Mononuclear cell (primary cell): ENCODE results near the gene CSH1. TPM values are rescaled to one million over a fixed set of nuclear protein-coding genes. Genes with fewer than 3 reads are reported as not detected.
"Not testable (repeated sequence)": the region's sequence is repeated elsewhere in the genome, so short reads cannot be mapped to it uniquely, and the experiment has no call there.

Experiments used
- H3K27me3 ChIP-seq: 2 replicates; pipeline ENCODE4 v1.6.0; 2011; ENCODE audit warnings: low read length, control low read depth; ENCODE audit not compliant: insufficient read depth
- H3K4me1 ChIP-seq: 2 replicates; pipeline ENCODE4 v1.5.1; 2011; ENCODE audit warnings: mild to moderate bottlenecking, low read length, control low read depth; ENCODE audit not compliant: insufficient read depth
- H3K4me3 ChIP-seq: 2 replicates; pipeline ENCODE4 v1.5.1; 2011; ENCODE audit warnings: mild to moderate bottlenecking, low read length, moderate library complexity
- H3K9me3 ChIP-seq: 2 replicates; pipeline ENCODE4 v1.5.1; 2011; ENCODE audit warnings: low read depth, mild to moderate bottlenecking, control low read depth, low read length
- total RNA-seq: library from RNA; depleted of rRNA; stranded (reverse); fragments of >200 nt; gene quantifications from one replicate; pipeline ENCODE4 v1.2.3, GENCODE V29; 2012

CSH1 gene
- total RNA-seq, 1 donor: not detected

DNA sequence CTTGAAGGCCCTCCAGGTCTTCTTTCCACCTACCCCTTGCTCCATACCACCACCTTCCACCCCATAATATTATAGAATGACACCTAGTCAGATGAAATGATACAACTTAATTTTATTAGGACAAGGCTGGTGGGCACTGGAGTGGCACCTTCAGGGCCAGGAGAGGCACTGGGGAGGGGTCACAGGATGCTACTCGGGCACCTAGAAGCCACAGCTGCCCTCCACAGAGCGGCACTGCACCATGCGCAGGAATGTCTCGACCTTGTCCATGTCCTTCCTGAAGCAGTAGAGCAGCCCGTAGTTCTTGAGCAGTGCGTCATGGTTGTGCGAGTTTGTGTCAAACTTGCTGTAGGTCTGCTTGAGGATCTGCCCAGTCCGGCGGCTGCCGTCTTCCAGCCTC lies 1.6 kb downstream of the CSH1 start:
- not testable (repeated sequence) for H3K4me3 ChIP-seq, H3K4me1 ChIP-seq, H3K9me3 ChIP-seq, H3K27me3 ChIP-seq

DNA sequence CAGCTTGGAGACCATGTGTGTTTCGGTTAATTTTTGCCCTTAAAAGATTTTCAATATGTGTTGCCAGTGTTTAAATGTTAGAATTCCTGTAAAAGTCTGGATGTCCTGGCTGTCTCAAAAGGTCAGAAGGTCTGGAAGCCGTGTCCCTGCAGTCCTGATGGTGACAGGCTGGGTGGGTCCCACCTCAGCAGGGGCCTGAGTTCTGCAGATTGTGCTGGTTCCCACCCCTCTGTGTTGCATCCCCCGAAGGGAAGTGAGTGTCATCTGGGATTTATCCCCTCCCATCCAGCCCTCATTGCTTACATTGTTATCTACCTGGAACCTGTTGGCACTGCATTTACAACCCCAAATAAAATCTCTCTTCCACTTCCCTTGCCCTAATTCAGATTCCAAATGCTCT lies 2.4 kb downstream of the CSH1 start:
- H3K9me3 ChIP-seq, H3K4me1 ChIP-seq, H3K4me3 ChIP-seq, H3K27me3 ChIP-seq: not testable (repeated sequence)

DNA sequence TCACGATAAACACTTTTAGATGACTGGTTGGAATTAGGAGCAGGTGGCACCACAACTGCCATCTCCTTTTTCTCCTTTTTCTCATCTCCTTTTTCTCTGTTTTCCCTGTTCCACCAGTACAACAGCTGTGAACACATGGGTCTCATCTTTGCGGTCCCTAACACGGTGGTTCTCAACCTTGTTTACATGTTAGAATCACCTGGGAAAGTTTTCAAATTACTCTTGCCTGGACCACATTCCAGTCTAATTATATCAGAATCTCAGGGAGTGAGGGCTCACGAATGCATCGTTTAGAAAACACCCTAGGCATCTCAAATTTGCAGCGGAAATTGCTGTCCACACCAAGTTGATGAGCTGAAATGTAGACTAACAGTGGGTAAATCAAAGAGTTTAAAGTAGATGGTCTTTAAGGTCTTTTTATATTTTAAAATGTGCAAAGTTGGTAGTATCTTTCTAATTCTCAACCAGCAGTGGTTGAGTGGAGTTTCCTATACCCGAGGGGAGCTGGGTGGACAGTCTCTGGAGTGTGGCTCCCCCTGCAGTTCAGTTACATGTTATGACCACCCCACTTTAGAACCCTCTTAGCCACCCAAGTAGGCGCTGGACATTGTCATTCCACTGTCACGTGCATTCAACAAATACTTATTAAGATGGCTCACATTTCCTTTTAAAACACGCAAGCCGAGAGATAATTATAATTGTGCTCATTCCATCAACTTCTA lies 3.9 kb downstream of the CSH1 start:
- H3K9me3 ChIP-seq, H3K4me1 ChIP-seq, H3K27me3 ChIP-seq, H3K4me3 ChIP-seq: not testable (repeated sequence)

DNA sequence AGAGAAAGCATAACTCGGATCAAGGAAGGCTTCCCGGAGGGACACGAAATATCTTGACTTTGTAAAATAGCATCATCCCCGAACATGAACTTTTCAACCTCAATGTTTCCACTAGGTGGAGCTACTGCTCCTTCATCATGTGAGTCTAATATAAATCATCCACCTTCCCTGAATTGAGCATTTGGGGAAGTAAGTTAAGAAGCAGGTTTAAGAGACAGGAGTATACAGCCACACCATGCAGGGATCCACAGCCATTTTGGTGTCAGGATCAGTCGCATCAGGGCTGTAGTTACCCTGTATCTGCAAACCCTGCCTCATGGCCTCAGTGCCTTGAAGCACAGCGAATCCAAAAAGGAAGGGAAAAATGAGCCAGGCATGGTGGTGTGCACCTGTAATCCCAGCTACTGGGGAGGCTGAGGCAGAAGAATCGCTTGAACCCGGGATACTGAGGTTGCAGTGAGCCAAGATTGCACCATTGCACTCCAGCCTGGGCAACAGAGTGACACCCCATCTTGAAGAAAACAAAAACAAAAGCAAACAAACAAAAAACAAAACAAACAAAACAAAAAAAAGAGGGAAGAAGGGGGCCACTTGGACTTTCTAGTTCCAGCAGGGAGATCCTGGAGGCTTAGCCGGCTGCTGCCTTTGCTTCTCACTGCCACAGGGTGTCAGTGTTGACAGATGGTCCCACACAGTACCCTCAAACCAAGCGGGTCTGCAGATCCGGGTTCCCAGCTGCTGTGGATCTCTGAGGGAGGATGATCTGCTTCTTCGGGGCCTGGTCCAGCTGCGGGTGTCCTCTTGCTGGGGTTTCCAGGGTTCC lies 7.1 kb downstream of the CSH1 start:
- not testable (repeated sequence) for H3K4me3 ChIP-seq, H3K9me3 ChIP-seq, H3K4me1 ChIP-seq, H3K27me3 ChIP-seq

DNA sequence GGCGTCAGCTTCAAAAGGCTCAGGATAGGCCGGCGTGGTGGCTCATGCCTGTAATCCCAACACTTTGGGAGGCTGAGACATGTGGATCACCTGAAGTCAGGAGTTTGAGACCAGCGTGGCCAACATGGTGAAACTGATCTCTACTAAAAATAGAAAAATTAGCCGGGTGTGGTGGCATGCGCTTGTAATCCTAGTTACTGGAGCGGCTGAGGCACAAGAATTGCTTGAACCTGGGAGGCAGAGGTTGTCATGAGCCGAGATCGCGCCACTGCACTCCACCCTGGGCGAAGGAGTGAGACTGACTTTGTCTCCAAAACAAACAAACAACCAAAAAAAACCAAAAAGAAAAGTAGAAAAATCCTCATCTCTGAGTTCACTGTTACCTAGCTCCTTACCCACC lies 11.3 kb downstream of the CSH1 start:
- not testable (repeated sequence) for H3K9me3 ChIP-seq, H3K27me3 ChIP-seq, H3K4me3 ChIP-seq, H3K4me1 ChIP-seq

DNA sequence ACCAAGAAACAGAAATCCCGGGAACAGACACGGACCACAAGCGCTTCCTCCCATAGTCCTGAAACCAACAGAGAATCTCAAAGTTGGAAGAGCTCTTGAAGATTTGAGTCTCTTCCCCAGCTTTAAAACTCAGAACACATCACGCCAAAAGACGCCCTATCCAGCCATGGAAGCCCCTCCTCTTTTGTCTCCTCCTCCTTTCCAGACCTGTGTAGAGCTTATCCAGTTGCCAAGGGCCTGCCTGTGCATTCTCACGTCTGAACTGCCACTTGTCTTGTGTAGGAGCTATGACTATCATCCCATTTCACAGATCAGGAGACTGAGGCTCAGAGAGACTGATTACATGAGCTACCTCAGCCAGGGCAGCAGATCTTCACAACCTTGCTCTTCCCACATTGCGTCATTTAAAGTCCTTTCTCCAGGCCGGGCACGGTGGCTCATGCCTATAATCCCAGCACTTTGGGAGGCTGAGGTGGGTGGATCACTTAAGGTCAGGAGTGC lies 13.7 kb downstream of the CSH1 start:
- H3K4me3 ChIP-seq, H3K9me3 ChIP-seq, H3K4me1 ChIP-seq, H3K27me3 ChIP-seq: not testable (repeated sequence)

DNA sequence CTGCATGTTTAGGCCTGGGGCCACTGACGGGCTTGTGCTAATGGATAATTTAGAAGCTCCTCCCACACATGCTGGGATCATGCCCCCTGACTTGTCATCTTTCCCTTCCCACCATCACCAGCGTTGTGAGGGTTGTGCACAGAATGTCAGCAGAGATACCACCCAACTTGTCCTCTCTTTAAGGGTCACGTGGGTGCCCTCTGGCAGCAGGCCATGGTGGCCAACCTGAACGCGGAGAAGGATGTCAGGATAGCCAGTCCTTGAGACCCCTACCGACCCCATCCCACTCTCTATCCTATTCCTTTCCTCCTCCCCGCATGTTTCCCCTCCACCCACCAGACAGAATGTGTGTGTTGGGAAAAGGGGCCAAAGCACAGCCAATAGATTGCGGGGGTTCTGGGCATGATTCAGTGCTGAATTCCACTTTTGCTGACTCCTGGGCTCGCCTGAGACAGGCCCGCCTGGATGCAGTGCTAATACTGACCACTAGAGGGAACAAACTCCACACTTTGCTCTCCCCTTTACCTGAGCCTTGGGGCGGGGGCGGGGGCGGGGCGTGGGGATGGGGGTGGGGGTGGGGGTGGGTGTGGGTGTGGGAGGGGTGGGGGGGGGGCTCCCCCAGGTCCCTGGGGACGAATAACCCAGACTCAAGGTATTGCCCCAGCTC lies 14.3 kb downstream of the CSH1 start, which contains the start of gene GH2:
Gene GH2 (minus strand): TSS at position 10 of the 667 bp plus-strand sequence. CDS start 143 bp downstream, outside the sequence.
- no peaks in the 10 kb centered on the region for H3K9me3 ChIP-seq
- no peaks in the 10 kb centered on the region for H3K4me1 ChIP-seq
- no peaks in the 10 kb centered on the region for H3K27me3 ChIP-seq
- no peak within 1 kb of the TSS for H3K4me3 ChIP-seq

DNA sequence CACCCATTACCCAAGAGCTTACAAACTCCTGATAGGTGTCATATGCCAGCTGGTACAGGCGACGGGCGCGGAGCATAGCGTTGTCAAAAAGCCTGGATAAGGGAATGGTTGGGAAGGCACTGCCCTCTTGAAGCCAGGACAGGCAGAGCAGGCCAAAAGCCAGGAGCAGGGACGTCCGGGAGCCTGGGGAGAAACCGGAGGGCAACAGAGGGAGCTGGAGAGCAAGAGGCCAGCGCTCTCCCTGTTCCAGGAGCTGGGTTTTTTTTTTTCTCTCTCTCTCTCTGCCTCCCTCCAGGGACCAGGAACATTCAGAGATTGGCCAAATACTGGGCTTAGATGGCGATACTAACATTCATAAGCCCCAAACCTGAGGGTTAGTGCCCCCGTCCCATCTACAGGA lies 15.0 kb downstream of the CSH1 start:
- H3K9me3 ChIP-seq, H3K4me3 ChIP-seq, H3K4me1 ChIP-seq, H3K27me3 ChIP-seq: not testable (repeated sequence)

DNA sequence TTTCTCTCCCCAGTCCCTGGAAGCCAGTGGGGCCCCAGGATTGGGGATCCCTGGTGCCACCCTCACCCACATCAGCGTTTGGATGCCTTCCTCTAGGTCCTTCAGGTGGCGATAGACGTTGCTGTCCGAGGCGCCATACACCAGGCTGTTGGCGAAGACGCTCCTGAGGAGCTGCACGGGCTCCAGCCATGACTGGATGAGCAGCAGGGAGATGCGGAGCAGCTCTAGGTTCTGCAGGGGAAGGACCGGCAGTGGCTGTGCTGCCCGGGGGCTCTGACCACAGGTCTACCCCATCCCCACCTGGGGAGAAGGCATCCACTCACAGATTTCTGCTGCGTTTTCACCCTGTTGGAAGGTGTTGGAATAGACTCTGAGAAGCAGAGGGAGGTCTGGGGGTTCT lies 15.7 kb downstream of the CSH1 start:
- Histone ChIP-seq H3K4me1 (no peaks in the 10 kb centered on the region), H3K27me3 (no peaks in the 10 kb centered on the region), H3K4me3 (no peak overlapping the region), H3K9me3 (no peaks in the 10 kb centered on the region)

DNA sequence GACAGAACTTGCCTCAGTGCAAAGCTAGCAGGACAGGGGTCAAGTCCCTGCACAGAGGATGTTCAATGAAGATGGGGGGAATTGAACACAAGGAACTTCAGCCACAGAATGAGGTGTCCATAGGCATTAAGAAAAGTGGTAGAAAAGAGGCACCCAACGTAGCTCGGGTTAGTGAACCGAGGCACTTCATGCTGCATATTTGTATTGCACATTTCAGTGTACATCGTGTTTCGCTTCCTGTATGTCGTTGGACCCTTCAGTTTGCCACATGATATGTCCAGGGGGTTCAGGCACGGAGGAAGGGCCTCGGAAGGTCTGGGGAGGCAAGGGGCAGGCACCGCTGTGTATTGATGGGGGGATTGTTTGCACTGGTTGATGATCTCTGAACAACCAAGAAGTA lies 18.0 kb downstream of the CSH1 start:
- not testable (repeated sequence) for H3K27me3 ChIP-seq, H3K4me1 ChIP-seq, H3K4me3 ChIP-seq, H3K9me3 ChIP-seq

DNA sequence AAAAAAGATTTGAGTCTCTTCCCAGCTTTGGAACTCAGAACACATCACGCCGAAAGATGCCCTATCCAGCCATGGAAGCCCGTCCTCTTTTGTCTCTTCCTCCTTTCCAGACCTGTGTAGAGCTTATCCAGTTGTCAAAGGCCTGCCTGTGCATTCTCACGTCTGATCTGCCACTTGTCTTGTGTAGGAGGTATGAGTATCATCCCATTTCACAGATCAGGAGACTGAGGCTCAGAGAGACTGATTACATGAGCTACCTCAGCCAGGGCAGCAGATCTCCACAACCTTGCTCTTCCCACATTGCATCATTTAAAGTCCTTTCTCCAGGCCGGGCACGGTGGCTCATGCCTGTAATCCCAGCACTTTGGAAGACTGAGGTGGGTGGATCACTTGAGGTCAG lies 21.7 kb downstream of the CSH1 start:
- H3K9me3 ChIP-seq, H3K4me3 ChIP-seq, H3K4me1 ChIP-seq, H3K27me3 ChIP-seq: not testable (repeated sequence)

DNA sequence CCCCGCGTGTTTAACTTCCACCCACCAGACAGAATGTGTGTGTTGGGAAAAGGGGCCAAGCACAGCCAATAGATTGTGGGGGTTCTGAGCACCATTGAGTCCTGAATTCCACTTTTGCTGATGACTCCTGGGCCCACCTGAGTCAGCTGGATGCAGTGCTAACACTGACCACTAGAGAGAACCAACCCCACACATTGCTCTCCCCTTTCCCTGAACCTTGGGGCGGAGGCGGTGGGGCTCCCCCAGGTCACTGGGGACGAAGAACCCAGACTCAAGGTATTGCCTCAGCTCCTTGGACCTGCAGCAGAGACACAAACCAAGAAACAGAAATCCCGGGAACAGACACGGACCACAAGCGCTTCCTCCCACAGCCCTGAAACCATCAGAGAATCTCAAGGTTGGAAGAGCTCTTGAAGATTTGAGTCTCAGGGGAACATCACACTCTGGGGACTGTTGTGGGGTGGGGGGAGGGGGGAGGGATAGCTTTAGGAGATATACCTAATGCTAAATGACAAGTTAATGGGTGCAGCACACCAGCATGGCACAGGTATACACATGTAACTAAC lies 22.2 kb downstream of the CSH1 start:
- H3K9me3 ChIP-seq, H3K27me3 ChIP-seq, H3K4me1 ChIP-seq, H3K4me3 ChIP-seq: not testable (repeated sequence)

DNA sequence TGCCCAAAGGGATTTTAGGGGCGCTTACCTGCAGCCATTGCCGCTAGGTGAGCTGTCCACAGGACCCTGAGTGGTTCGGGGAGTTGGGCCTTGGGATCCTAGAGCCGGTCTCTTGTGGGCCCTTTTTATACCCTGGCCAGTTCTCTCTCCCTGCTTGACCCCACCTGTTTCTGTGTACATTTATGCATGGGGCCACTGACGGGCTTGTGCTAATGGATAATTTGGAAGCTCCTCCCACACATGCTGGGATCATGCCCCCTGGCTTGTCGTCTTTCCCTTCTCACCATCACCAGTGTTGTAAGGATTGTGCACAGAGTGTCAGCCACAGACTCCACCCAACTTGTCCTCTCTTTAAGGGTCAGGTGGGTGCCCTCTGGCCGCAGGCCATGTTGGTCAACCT lies 22.8 kb downstream of the CSH1 start, which contains the start of gene CSH2:
Gene CSH2 (minus strand): TSS at position 101 of the 400 bp plus-strand sequence. CDS start 63 bp downstream, at position 38.
- not testable (repeated sequence) for H3K27me3 ChIP-seq, H3K4me3 ChIP-seq, H3K9me3 ChIP-seq, H3K4me1 ChIP-seq

DNA sequence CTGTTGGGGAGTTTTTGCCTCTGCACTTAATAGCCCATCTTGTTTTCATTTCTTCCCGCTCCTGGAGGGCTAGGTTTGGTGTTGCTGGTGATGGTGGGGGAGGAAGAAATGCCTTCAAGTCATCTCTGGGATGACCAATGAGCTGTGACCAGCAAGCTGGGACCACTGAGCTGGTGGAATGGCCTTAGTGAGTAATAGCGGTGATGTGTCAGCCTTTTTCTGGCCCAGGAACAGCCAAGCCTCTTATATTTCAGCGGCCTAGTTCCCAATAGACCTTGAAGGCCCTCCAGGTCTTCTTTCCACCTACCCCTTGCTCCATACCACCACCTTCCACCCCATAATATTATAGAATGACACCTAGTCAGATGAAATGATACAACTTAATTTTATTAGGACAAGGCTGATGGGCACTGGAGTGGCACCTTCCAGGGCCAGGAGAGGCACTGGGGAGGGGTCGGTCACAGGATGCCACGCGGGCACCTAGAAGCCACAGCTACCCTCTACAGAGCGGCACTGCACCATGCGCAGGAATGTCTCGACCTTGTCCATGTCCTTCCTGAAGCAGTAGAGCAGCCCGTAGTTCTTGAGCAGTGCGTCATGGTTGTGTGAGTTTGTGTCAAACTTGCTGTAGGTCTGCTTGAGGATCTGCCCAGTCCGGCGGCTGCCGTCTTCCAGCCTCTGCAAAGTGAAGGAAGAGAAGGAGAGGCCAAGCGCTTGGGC lies 24.6 kb downstream of the CSH1 start:
- H3K27me3 ChIP-seq, H3K9me3 ChIP-seq, H3K4me1 ChIP-seq, H3K4me3 ChIP-seq: not testable (repeated sequence)

DNA sequence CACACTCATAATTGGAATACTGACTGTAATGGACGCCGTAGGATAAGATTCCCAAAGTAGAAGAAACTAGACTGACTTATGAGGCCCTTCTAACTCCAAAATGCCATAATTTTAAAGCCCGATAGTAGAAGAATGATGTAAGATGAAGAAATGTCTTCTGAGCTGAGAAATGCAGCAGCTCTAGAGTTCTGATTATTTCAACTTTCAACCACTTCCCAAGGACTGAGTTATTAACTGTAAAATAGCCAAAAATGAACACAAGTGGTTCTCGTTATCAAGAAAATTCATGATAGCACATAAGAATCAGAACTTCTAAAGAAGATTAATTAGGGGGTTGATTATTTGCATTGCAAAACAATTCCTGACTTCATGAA lies 26.1 kb downstream of the CSH1 start:
- not testable (repeated sequence) for H3K4me1 ChIP-seq, H3K9me3 ChIP-seq, H3K4me3 ChIP-seq, H3K27me3 ChIP-seq
